Psoas muscle (tissue), 8 donors: ENCODE results near the gene SLC25A25. TPM values are rescaled to one million over a fixed set of nuclear protein-coding genes. Genes with fewer than 3 reads are reported as not detected.
A peak's percentile ranks its signal among the peaks of the same experiment; 100 is the strongest.

Experiments used
- ATAC-seq, 4 donors: fragments of 200-7000 bp; cut with Tn5 transposase; one replicate each; pipeline ENCODE4 v1.9.1; 2020; ENCODE audit warnings: moderate library complexity in 3 of 4, mild to moderate bottlenecking in 2 of 4
- DNase-seq, 2 donors: peaks; one replicate each; pipeline ENCODE4 v3.0.0-alpha.2; 2020
- H3K27ac ChIP-seq: fragments of 200-600 bp; one replicate; pipeline ENCODE4 v1.8.0; 2022
- H3K27me3 ChIP-seq, 3 donors: fragments of 200-600 bp in 1 of 3; one replicate each; pipeline versions ENCODE4 v1.6.1 to v1.8.0; 2013 to 2022; ENCODE audit warnings: low read length in 2 of 3, mild to moderate bottlenecking in 2 of 3, moderate library complexity in 1 of 3; ENCODE audit not compliant: insufficient read depth in 3 of 3
- H3K36me3 ChIP-seq, 2 donors: fragments of 200-600 bp in 1 of 2; one replicate each; pipeline versions ENCODE4 v1.6.1 to v1.8.0; 2013 to 2022; ENCODE audit warnings: low read depth in 1 of 2, mild to moderate bottlenecking in 1 of 2, moderate library complexity in 1 of 2; ENCODE audit not compliant: insufficient read depth in 1 of 2
- H3K4me1 ChIP-seq: fragments of 200-600 bp; one replicate; pipeline ENCODE4 v1.8.0; 2022
- H3K4me3 ChIP-seq: fragments of 200-600 bp; one replicate; pipeline ENCODE4 v1.8.0; 2022; ENCODE audit warnings: mild to moderate bottlenecking
- H3K9me3 ChIP-seq: fragments of 200-600 bp; one replicate; pipeline ENCODE4 v1.8.0; 2022
- CTCF ChIP-seq: fragments of 200-600 bp; IDR thresholded peaks from one replicate; pipeline ENCODE4 v1.8.0; 2022; ENCODE audit warnings: antibody characterized with exemption
- WGBS, 3 donors: extraction: QIAGEN DNeasy Blood & Tissue Kit; methylation state at CpG; one replicate each; pipeline versions ENCODE4 v1.1.6 to v1.1.7; 2013; 5-methylcytosine and 5-hydroxymethylcytosine counted together
- intact Hi-C, 2 donors: fragments of 100-400 bp; cut with DNase I; formaldehyde crosslinking; loops; one replicate each; pipeline versions ENCODE4 v1.11.0 to v1.14.2; 2022
- polyA plus RNA-seq, 3 donors: library from polyadenylated mRNA; stranded (reverse); fragments of 200-250 nt; gene quantifications; one replicate each; pipeline ENCODE4 v1.2.3, GENCODE V29; 2013
- total RNA-seq, 4 donors: library from RNA; stranded (reverse); fragmentation: NEBNext Ultra II Directional in 2 of 4; extraction: Animal tissue kit (Norgen Biotek cat#: 25700) in 2 of 4; gene quantifications; one replicate each; pipeline versions ENCODE4 v1.2.1 to v1.2.4, GENCODE V29; 2021 to 2023
- donor health status: healthy with polysubstance abuse.
- donor health status: DM: no; HTN: no; CAD: no; lungs with moderate emphysema.
- donor health status: Bipolar disorder and iron deficiency.
- donor health status: healthy.
- donor health status: DM: yes; HTN: yes; CAD: no.
- donor health status: DM: no; HTN: no; CAD: no.
- donor health status: DM: no; HTN: no; CAD: no.
- donor health status: DM: yes; HTN: yes; CAD: no.

The SLC25A25 gene
- total and polyA plus RNA-seq, 7 donors, result 3.6 to 50.3 (median 10.6) TPM

GRCh38 chr9:128057724-128058409 lies 10.2 kb upstream of the SLC25A25 start:
- Histone ChIP-seq H3K36me3 (peaks cover 0 to 19% of the 10 kb centered on the region in 2 donors), H3K27ac (no peak overlapping the region), H3K27me3 (no peaks in the 10 kb centered on the region), H3K4me3 (no peak overlapping the region), H3K4me1 (peaks cover 20% of the 10 kb centered on the region), H3K9me3 (no peaks in the 10 kb centered on the region)
- intact Hi-C loops, result loop anchor here in 1 of 2 donors (5.0 kb wide), 1 partner anchor 44 kb away; no protein-coding TSS in a partner anchor
- DNase-seq (no peak), ATAC-seq (no peak)
- no peak for TF ChIP-seq CTCF
- WGBS, 3 donors, result 86 to 94% (median 88%) methylated on average over 8 of the region's 8 CpGs

- Histone ChIP-seq H3K4me1 (peaks cover 20% of the 10 kb centered on the region), H3K27ac (no peak overlapping the region), H3K4me3 (no peak overlapping the region), H3K9me3 (no peaks in the 10 kb centered on the region), H3K27me3 (no peaks in the 10 kb centered on the region), H3K36me3 (peaks cover 0 to 28% of the 10 kb centered on the region in 2 donors)
- no peak for TF ChIP-seq CTCF
- DNase-seq (no peak), ATAC-seq (peak in 3 of 4 donors; percentile 30 to 58 (median 50))
- 52 to 69% (median 62%) methylated on average over 6 of the region's 6 CpGs for WGBS, 3 donors
- intact Hi-C loops, result loop anchor here in 1 of 2 donors (5.0 kb wide), 1 partner anchor 43 kb away; no protein-coding TSS in a partner anchor
These were observed 8.6 kb upstream of the SLC25A25 start for GRCh38 chr9:128059365-128059983.

GRCh38 chr9:128061275-128061960 lies 6.6 kb upstream of the SLC25A25 start:
- intact Hi-C loops, result no loop called here
- H3K4me3 ChIP-seq, result no peak overlapping the region
- WGBS, 3 donors, result 67 to 71% (median 69%) methylated on average over 13 of the region's 13 CpGs
- H3K27me3 ChIP-seq, result no peaks in the 10 kb centered on the region
- peaks cover 18% of the 10 kb centered on the region for H3K4me1 ChIP-seq
- peak overlapping the region; percentile 50 for H3K27ac ChIP-seq
- ATAC-seq, result no peak
- no peak for DNase-seq
- H3K9me3 ChIP-seq, result no peaks in the 10 kb centered on the region
- peaks cover 0 to 28% of the 10 kb centered on the region in 2 donors for H3K36me3 ChIP-seq
- TF ChIP-seq CTCF, result no peak

GRCh38 chr9:128062279-128062678 lies 5.8 kb upstream of the SLC25A25 start:
- Histone ChIP-seq H3K27ac (no peak overlapping the region), H3K27me3 (no peaks in the 10 kb centered on the region), H3K36me3 (peaks cover 0 to 28% of the 10 kb centered on the region in 2 donors), H3K4me1 (peaks cover 17% of the 10 kb centered on the region), H3K4me3 (no peak overlapping the region), H3K9me3 (no peaks in the 10 kb centered on the region)
- 67 to 72% (median 71%) methylated on average over 6 of the region's 6 CpGs for WGBS, 3 donors
- intact Hi-C loops, result no loop called here
- ATAC-seq, result no peak
- TF ChIP-seq CTCF, result no peak
- DNase-seq, result no peak
